HEK293 (cell line): Measurements from ENCODE around the gene PBXIP1.

Source experiments
- CTCF ChIA-PET: fragments of 350-600 bp; formaldehyde crosslinking; extraction: SDS; loops from one replicate; lab custom pipeline; 2021; ENCODE audit warnings: antibody characterized with exemption; lab: Yijun Ruan, JAX
- POLR2A ChIA-PET: fragments of 300-600 bp; formaldehyde crosslinking; extraction: SDS; loops from one replicate; lab custom pipeline; 2020; ENCODE audit warnings: antibody characterized with exemption, inconsistent platforms; lab: Yijun Ruan, JAX
- H3K27ac ChIP-seq: fragments of 200-500 bp; sonication (Bioruptor generic); 2 replicates; pipeline ENCODE4 v1.5.1; 2014; ENCODE audit warnings: low read depth, low read length, control low read depth, inconsistent platforms; ENCODE audit errors: extremely low read depth
- H3K36me3 ChIP-seq, 2 experiments: fragments of 200-500 bp in 1 of 2; sonication (Bioruptor generic) in 1 of 2; 1 replicate in 1 of 2; 2 replicates in 1 of 2; pipeline ENCODE4 v1.5.1; 2014 to 2017; ENCODE audit warnings: inconsistent platforms in 2 of 2, low read length in 2 of 2; ENCODE audit not compliant: control insufficient read depth in 2 of 2, insufficient read depth in 1 of 2
- H3K4me1 ChIP-seq: fragments of 200-500 bp; sonication (Bioruptor generic); 2 replicates; pipeline ENCODE4 v1.5.1; 2014; ENCODE audit warnings: mild to moderate bottlenecking, low read length, inconsistent platforms; ENCODE audit not compliant: control insufficient read depth, insufficient read depth
- H3K4me3 ChIP-seq: 2 replicates; pipeline ENCODE4 v1.5.1; 2011; ENCODE audit warnings: low read depth, mild to moderate bottlenecking, control low read depth, low read length, moderate library complexity
- H3K9me3 ChIP-seq: fragments of 200-500 bp; sonication (Bioruptor generic); 2 replicates; pipeline ENCODE4 v1.5.1; 2014; ENCODE audit warnings: low read depth, low read length, inconsistent platforms; ENCODE audit not compliant: control insufficient read depth, insufficient read depth
- BCL11A ChIP-seq: fragments of 450-650 bp; formaldehyde crosslinking; IDR thresholded peaks from 2 replicates; pipeline ENCODE4 v1.5.1; 2016; ENCODE audit warnings: low read depth, missing biosample characterization, missing genetic modification characterization
- KLF10 ChIP-seq: fragments of 450-650 bp; IDR thresholded peaks from 2 replicates; pipeline ENCODE4 v1.5.1; 2018; ENCODE audit warnings: missing biosample characterization, mild to moderate bottlenecking, missing genetic modification characterization
- KLF7 ChIP-seq: fragments of 450-650 bp; formaldehyde crosslinking; IDR thresholded peaks from 2 replicates; pipeline ENCODE4 v1.5.1; 2016; ENCODE audit warnings: missing biosample characterization, missing genetic modification characterization, borderline replicate concordance
- KLF8 ChIP-seq: fragments of 450-650 bp; formaldehyde crosslinking; IDR thresholded peaks from 2 replicates; pipeline ENCODE4 v1.5.1; 2016; ENCODE audit warnings: missing biosample characterization, missing genetic modification characterization
- PRDM10 ChIP-seq: fragments of 450-650 bp; formaldehyde crosslinking; IDR thresholded peaks from 2 replicates; pipeline ENCODE4 v1.5.1; 2016; ENCODE audit warnings: missing biosample characterization, missing genetic modification characterization
- SETDB1 ChIP-seq: IDR thresholded peaks from one replicate; pipeline ENCODE4 v1.6.1; 2017; ENCODE audit warnings: mild to moderate bottlenecking, low read length, moderate library complexity, mixed read lengths; ENCODE audit not compliant: insufficient read length
- SP2 ChIP-seq: fragments of 450-650 bp; formaldehyde crosslinking; IDR thresholded peaks from 2 replicates; pipeline ENCODE4 v1.5.1; 2016; ENCODE audit warnings: missing biosample characterization, missing genetic modification characterization
- SP7 ChIP-seq: fragments of 450-650 bp; formaldehyde crosslinking; IDR thresholded peaks from 2 replicates; pipeline ENCODE4 v1.5.1; 2016; ENCODE audit warnings: missing biosample characterization, missing genetic modification characterization
- YY1 ChIP-seq: fragments of 450-650 bp; formaldehyde crosslinking; IDR thresholded peaks from 2 replicates; pipeline ENCODE4 v1.5.1; 2018; ENCODE audit warnings: missing biosample characterization, missing genetic modification characterization
- ZBTB8A ChIP-seq: fragments of 450-650 bp; formaldehyde crosslinking; IDR thresholded peaks from 2 replicates; pipeline ENCODE4 v1.5.1; 2016; ENCODE audit warnings: missing biosample characterization, missing genetic modification characterization
- ZNF114 ChIP-seq: fragments of 450-650 bp; formaldehyde crosslinking; IDR thresholded peaks from 2 replicates; pipeline ENCODE4 v1.5.0; 2017; ENCODE audit warnings: missing biosample characterization, missing genetic modification characterization
- ZNF133 ChIP-seq: fragments of 450-650 bp; formaldehyde crosslinking; IDR thresholded peaks from 2 replicates; pipeline ENCODE4 v1.5.1; 2016; ENCODE audit warnings: missing biosample characterization, missing genetic modification characterization
- ZNF16 ChIP-seq: fragments of 450-650 bp; formaldehyde crosslinking; IDR thresholded peaks from 2 replicates; pipeline ENCODE4 v1.5.1; 2016; ENCODE audit warnings: low read depth, missing biosample characterization, missing genetic modification characterization
- ZNF18 ChIP-seq: fragments of 450-650 bp; formaldehyde crosslinking; IDR thresholded peaks from 2 replicates; pipeline ENCODE4 v1.5.1; 2016; ENCODE audit warnings: missing biosample characterization, missing genetic modification characterization
- ZNF311 ChIP-seq: fragments of 450-650 bp; formaldehyde crosslinking; IDR thresholded peaks from 2 replicates; pipeline ENCODE4 v1.5.1; 2017; ENCODE audit warnings: missing biosample characterization, missing genetic modification characterization, borderline replicate concordance
- ZNF37A ChIP-seq: fragments of 450-650 bp; IDR thresholded peaks from 2 replicates; pipeline ENCODE4 v1.5.1; 2018; ENCODE audit warnings: missing biosample characterization, missing genetic modification characterization
- ZNF394 ChIP-seq: fragments of 450-650 bp; formaldehyde crosslinking; IDR thresholded peaks from 2 replicates; pipeline ENCODE4 v1.5.1; 2016; ENCODE audit warnings: missing biosample characterization, missing genetic modification characterization, mild to moderate bottlenecking, moderate library complexity, borderline replicate concordance
- ZNF510 ChIP-seq: fragments of 450-650 bp; formaldehyde crosslinking; IDR thresholded peaks from 2 replicates; pipeline ENCODE4 v1.5.1; 2018; ENCODE audit warnings: mild to moderate bottlenecking, missing genetic modification characterization, missing biosample characterization; ENCODE audit not compliant: insufficient replicate concordance
- ZNF555 ChIP-seq: fragments of 450-650 bp; formaldehyde crosslinking; conservative IDR thresholded peaks from 2 replicates; pipeline ENCODE4 v1.5.1; 2017; ENCODE audit warnings: missing biosample characterization, mild to moderate bottlenecking, missing genetic modification characterization, inconsistent platforms
- ZNF558 ChIP-seq: fragments of 450-650 bp; formaldehyde crosslinking; IDR thresholded peaks from 2 replicates; pipeline ENCODE4 v1.5.1; 2016; ENCODE audit warnings: missing biosample characterization, missing genetic modification characterization
- ZNF621 ChIP-seq: fragments of 450-650 bp; formaldehyde crosslinking; IDR thresholded peaks from 2 replicates; pipeline ENCODE4 v1.5.1; 2017; ENCODE audit warnings: missing biosample characterization, missing genetic modification characterization
- ZNF626 ChIP-seq: fragments of 450-650 bp; sonication (Bioruptor Pico); formaldehyde crosslinking; IDR thresholded peaks from 2 replicates; pipeline ENCODE4 v1.5.1; 2018; ENCODE audit warnings: missing biosample characterization, missing genetic modification characterization, inconsistent platforms
- ZNF629 ChIP-seq: fragments of 450-650 bp; formaldehyde crosslinking; IDR thresholded peaks from 2 replicates; pipeline ENCODE4 v1.5.1; 2017; ENCODE audit warnings: missing biosample characterization, missing genetic modification characterization
- ZNF768 ChIP-seq: fragments of 450-650 bp; formaldehyde crosslinking; IDR thresholded peaks from 2 replicates; pipeline ENCODE4 v1.5.1; 2018; ENCODE audit warnings: missing biosample characterization, mild to moderate bottlenecking, missing genetic modification characterization
- ZNF776 ChIP-seq: fragments of 450-650 bp; formaldehyde crosslinking; IDR thresholded peaks from 2 replicates; pipeline ENCODE4 v1.5.0; 2017; ENCODE audit warnings: missing biosample characterization, missing genetic modification characterization, borderline replicate concordance
- ZNF777 ChIP-seq: fragments of 450-650 bp; formaldehyde crosslinking; IDR thresholded peaks from 2 replicates; pipeline ENCODE4 v1.5.1; 2017; ENCODE audit warnings: missing biosample characterization, missing genetic modification characterization, borderline replicate concordance

The PBXIP1 gene

DNA sequence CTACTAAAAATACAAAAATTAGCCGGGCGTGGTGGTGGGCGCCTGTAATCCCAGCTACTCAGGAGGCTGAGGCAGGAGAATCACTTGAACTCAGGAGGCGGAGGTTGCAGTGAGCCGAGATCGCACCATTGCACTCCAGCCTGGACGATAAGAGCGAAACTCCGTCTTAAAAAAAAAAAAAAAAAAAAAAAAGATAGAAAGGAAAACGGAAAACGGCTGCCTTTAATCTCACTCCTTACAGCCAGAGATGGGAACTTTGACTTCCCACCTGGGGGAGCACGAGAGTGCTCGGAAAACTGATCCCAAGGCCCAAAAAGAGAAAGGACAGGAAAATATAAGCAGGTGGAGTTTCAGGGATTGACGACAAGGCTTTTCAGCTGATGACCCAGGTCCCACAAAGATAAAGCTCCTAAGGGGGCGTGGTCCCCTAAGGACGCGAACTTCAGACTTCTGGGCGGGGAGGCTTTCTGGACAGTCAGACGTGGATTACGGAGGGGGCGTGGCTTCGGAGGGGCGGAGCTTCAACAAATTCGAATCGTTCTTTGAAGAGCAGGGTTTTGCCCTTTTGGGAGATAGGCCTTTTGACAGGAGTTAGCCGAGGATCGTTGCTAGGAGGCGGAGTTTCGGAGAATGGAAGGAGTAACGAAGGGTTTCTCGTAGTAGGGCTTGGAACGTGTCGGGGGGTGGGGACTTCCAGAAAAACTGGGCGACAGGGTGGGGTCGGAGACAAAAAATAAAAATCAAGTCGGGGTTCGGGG is 17.6 kb upstream of the PBXIP1 start (continued):
- TF ChIP-seq ZNF626 (tag by site-specific recombination): no peak
- TF ChIP-seq ZNF768 (tag by site-specific recombination): no peak
- peak; percentile 69 for TF ChIP-seq ZNF629 (tag by site-specific recombination)
- TF ChIP-seq KLF7 (tag by site-specific recombination): peak; percentile 31; the same call in 1 of the 2 replicates
- no peak for TF ChIP-seq ZNF311 (tag by site-specific recombination)
- TF ChIP-seq ZNF37A: no peak
- TF ChIP-seq ZNF394: peak; percentile 56; the same call in 1 of the 2 replicates
- TF ChIP-seq ZNF18 (tag by site-specific recombination): no peak
- TF ChIP-seq BCL11A (tag by site-specific recombination): no peak
- TF ChIP-seq ZNF555 (tag by site-specific recombination): no peak
- TF ChIP-seq ZNF558 (tag by site-specific recombination): no peak
- peak; percentile 46 for TF ChIP-seq PRDM10
- TF ChIP-seq ZNF114 (tag by site-specific recombination): no peak
- TF ChIP-seq ZNF777: no peak
- TF ChIP-seq ZBTB8A (tag by site-specific recombination): peak; percentile 78
- no peak for TF ChIP-seq ZNF776 (tag by site-specific recombination)
- peak; percentile 51; the same call in 1 of the 2 replicates for TF ChIP-seq KLF8 (tag by site-specific recombination)
- TF ChIP-seq, all 188 proteins: peak for 36

DNA sequence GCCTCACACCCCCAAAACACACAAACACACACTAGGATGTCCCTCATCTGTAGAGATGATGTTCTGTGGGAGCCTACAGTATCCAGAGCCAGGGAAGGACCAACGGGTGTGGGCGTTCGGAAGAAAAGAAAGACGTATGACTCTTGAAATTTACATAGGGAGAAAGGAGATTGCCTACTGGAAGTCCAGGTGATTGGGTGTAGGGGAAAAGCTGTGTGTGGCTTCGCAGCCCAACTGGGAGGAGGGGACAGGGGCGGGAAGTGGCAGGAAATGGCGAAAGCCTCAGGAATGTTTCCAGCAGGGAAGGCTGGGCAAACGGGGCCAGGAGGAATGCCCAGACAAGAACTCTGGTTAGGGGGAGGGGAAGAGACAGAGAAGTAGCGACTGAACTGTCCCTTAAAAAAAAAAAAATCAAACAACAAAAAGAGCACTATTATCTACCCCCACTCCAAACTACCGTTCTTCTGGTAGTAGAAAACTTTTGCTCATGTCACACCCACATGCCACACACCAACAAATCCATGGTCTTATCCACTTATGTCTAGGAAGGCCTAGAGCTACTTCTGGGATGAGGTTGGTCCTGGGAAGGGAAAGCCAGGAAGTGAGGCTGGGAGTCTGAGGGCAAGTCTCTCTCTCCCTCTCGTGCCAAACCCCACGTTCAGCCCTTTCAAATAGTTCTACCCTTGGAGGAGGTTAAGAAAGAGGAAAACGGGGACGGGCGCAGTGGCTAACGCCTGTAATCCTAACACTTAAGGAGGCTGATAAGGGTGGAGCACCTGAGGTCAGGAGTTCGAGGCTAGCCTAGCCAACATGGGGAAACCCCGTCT is 16.8 kb upstream of the PBXIP1 start:
- ChIA-PET CTCF (interaction anchor here (0.6 to 2.7 kb wide), 17 partner anchors 9 to 413 kb away, joined by 3 to 16 read pairs (median 4); partner anchors contain the start of genes FLAD1 and PYGO2), POLR2A (interaction anchor here (0.6 to 6.0 kb wide), 17 partner anchors 8 to 103 kb away, joined by 3 to 69 read pairs (median 8); partner anchors contain the start of genes ADAM15, FLAD1, KCNN3 and LENEP)
- Histone ChIP-seq H3K4me3 (peak overlapping the region; percentile 16), H3K36me3 (peaks cover 0 to 19% of the 10 kb centered on the region in 2 experiments; a peak in 2 of 3 replicates), H3K4me1 (peaks cover 12% of the 10 kb centered on the region), H3K9me3 (no peaks in the 10 kb centered on the region), H3K27ac (peak overlapping the region; percentile 76)
- no peak for TF ChIP-seq SETDB1
- peak; percentile 76 for TF ChIP-seq SP7 (tag by site-specific recombination)
- TF ChIP-seq PRDM10: peak; percentile 94
- TF ChIP-seq YY1 (tag by site-specific recombination): no peak
- TF ChIP-seq ZNF133 (tag by site-specific recombination): no peak
- TF ChIP-seq KLF10: peak; percentile 58; the same call in 1 of the 2 replicates
- no peak for TF ChIP-seq ZNF16 (tag by site-specific recombination)
- no peak for TF ChIP-seq ZNF621 (tag by site-specific recombination)
- TF ChIP-seq SP2 (tag by site-specific recombination): peak; percentile 93
- TF ChIP-seq ZNF510 (tag by site-specific recombination): no peak
